Stimulated activated CD8-positive, alpha-beta memory T cell treated with anti-CD3 and anti-CD28 coated beads, Interleukin-7, amount 100 ng/mL, for 48 hours (primary cell): ENCODE data around the gene PPTC7.
"Not testable (repeated sequence)": the region's sequence is repeated elsewhere in the genome, so short reads cannot be mapped to it uniquely, and the experiment has no call there.

ENCODE experiments used
- DNase-seq, 2 donors: peaks; one replicate each; pipeline ENCODE4 v3.0.0-alpha.2; 2020; ENCODE audit warnings: low read depth in 1 of 2; ENCODE audit errors: extremely low read depth in 1 of 2

The PPTC7 gene

DNA sequence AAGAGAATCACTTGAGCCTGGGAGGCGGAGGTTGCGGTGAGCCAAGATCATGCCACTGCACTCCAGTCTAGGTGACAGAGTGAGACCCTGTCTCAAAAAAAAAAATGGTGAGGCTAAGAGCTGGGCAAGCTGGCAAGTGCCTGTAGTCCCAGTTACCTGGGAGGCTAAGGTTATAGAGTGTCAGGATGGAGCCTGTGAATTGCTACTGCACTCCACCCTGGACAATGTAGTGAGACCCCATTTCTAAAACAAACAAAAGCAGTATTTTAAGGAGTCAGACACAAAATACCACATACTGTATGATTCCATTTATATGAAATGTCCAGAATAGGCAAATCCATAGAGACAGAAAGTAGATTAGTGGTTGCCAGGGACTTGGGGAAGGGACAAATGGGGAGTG lies 4.0 kb upstream of the PPTC7 start:
- DNase-seq = not testable (repeated sequence)

DNA sequence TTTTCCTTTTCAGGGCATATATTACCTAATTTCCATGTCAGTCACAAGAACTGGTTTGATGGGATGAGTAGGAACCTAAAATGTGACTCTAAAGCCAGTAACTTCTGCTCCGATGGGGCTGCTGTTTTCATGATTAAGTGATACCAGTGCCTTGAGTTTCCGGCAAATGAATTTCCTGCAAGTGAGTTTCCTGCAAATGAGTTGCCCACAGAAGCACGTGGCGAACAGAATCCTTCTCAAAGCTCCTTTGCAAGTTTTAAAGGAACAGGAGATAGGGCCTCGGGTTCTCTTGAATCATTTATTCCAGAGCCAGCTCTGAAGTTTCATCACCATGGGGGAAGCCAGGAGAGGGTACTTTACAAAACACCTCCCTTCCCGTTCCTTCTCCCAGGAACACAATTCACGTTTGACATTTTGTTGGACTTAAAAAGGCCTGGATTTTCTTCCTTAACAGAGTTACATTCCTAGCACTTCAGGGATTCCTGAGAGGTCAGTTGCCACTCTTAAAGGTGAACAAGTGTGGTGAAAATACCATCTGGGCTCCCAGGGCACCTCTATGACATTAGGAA lies 2.2 kb upstream of the PPTC7 start:
- peak in 1 of 2 donors; percentile 26 for DNase-seq

DNA sequence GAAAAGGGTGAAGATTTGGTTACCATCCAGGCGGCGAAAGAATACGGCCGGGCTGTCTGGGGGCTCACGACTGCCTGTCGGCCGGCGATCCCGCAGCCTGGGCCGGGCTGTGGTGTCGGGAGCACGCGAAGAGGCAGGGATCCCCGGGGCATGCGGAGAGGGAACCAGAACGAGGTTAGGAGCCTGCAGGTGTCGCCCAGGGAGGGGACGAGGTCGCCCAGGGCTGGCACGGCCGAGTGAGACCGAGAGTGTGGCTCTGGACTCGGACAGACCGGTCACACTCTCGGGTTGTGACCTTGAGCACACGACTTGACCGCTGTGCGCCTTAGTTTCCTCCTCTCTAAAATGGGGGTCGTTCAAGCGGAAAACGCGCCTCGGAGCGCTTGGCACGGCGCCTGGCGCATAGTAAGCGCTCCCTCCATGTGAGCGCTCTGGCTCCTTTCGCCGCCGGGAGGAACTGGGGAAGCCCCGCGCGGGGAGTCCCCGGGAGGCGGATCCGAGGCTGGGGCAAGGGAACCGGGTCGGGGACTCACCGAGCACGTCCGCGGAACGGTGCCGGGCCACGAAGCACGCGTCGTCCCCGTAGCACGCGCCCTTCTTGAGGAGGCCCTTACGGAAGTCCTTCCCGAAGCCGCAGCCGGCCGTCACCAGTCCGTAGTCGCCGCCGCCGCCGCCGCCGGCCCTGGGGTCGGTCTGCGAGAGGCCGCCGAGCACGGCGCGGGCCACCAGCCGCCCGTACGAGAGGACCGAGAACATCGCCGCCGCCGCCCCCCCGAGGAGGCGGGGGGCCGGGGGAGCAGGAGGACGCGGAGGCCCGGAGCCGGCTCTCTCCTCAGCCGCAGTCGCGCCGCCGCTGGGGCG lies 612 bp downstream of the PPTC7 start:
- DNase-seq = peak; percentile 53 to 55

DNA sequence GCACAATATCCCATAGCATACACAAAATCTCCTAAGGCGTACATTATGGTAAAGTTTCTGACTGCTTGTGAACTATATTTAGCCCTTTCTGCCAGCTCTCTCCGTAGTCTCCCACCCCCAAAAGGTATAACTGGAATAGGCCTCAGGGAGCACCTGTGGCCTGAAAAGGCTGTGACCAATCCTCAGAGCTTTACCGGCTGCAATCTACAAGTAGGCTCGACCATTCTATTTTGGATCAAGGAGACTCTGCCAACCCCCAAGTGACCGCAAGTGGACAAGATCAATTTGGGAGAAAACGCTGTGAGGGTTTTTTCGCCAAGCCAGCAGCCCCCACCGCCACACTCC lies 1.2 kb downstream of the PPTC7 start:
- DNase-seq = no peak

DNA sequence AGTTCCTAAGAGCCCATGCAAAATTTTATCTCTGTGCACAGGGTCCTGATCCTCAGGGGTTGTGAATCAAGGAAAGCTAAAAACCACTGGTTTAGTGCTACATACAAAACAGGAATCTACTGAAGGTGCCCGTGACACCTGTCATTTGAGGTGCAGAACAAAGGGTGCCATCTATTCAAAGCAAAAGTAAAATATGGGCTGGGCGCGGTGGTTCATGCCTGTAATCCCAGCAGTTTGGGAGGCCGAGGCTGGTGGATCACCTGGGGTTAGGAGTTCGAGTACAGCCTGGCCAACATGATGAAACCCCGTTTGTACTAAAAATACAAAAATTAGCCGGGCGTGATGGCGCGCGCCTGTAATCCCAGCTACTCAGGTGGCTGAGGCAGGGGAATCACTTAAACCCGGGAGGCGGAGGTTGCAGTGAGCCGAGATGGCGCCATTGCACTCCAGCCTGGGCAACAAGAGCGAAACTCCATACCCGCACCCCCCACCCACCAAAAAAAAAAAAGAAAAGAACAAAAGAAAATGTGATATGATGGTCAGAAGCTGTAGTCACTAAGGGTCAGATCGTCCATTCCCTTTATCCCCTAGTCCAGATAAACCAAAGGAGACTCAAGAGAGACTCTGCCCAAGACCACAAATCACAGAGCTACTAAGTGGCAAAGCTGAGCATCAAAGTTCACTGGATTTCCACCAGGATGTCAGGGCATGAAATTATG lies 3.4 kb downstream of the PPTC7 start:
- DNase-seq = no peak

DNA sequence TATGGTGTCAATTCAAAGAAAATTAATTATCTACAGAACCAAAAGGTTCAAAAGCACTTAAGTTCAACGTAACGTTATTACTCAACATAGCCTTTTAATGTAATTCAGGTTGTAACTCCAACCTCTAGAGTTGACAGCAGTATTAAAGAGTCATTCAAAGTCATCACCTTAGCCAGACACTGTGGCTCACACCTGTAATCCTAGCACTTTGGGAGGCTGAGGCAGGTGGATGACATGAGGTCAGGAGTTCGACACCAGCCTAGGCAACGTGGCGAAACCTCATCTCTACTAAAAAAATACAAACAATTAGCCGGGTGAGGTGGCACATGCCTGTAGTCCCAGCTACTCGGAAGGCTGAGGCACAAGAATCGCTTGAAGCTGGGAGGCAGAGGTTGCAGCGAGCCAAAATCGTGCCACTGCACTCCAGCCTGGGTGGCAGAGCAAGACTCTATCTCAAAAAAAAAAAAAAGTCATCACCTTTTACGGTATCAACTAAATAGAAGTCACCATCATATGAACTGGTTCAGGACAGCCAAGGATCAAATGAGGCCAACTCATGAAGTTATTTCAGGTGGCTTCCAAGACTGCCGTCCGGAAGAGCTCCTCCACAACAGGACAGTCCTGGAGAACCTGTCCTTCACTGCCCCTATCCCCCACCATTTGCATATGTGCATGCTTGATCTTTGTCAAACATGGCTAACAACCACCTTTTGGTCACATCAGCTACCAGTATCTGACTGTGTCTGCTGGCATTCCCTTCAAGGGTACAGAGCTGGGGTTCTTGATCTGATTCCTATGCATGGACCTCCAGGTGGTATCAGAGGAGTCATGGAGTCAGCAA lies 4.2 kb downstream of the PPTC7 start:
- DNase-seq = no peak

DNA sequence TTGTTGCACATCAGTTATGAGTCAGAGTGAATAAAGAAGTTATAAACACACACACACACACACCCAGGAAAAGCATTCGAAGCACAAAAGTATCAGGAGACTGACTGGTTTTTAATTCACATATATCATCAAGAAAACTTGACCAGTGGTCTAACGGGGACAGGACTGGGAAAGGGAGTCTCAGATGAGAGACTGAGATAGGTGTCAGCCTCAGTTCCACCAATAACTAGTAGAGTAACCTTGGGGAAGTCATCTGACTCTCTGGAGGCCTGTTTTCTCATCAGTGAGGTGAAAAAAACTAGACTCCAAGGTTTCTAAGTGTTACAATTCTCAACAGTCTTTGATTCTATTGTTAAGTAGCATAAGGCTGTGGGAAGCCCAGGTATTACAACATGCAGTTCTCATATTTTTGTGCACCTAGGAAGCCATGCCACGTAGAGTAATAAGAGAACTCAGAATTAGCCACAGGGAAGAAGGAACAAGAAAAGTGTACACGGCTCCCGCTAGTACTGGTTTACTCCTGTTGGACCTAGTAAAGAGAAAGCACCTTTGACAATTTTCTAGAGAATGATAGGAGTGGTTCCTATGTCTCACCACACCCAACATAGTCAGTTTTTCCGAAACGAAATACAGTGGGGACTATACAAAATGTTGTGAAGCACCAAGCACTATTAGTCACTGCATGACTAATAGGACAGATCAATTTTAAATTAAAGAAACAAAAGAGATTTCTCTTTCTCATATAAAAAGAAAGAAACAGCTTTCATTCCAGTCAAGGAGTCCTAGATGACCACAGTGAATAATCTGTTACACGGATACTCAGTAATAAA lies 5.0 kb downstream of the PPTC7 start:
- peak in 1 of 2 donors; percentile 27 for DNase-seq

DNA sequence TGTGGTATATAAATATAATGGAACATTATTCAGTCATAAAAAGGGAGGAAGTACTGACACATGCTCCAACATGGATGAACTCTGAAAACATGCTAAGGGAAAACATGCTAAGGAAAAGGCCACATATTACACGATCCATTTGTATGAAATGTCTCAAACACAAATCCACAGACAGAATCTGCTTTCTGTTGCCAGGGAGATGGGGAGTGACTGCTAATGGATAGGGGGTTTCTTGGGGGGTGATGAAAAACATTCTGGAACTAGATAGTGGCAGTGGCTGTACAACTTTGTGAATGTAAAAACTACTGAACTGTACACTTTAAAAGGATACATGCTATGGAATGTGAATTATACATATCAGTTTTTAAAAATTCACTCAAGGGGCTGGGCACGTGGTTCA lies 6.6 kb downstream of the PPTC7 start:
- DNase-seq = no peak

DNA sequence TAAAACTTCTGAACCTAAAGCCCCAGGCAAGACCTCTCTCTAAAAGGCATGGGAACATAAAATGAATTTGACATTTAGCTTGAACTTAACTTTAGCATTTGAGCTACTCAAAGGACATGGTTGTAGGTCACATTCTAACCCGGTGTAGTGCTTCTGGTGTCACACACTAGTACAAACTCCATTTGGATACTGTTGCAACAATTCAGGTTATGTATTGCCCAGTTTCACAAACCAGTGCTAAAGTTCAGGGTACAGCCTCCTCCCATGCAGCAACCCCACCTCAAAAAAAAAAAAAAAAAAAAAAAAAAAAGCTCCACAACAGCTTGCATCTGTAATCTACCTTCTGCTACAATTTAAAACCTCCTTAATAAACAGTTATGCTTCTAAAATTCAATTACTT lies 7.8 kb downstream of the PPTC7 start:
- DNase-seq = no peak

DNA sequence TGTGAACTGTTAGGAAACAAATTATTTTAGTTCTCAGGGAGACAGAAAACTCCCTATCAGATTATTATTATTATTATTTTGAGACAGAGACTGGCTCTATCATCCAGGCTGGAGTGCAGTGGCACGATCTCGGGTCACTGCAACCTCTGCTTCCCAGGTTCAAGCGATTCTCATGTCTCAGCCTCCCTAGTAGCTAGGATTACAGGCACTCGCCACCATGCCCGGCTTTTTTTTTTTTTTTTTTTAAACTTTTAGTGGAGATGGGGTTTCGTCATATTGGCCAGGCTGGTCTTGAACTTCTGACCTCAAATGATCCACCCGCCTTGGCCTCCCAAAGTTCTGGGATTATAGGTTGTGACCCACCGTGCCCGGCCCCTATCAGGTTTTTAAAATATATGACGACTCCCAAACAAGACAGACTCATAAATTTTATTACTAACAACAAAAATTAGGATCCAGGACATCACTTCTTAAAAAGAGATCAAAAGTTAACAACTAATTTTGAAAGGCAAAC lies 8.3 kb downstream of the PPTC7 start:
- not testable (repeated sequence) for DNase-seq

DNA sequence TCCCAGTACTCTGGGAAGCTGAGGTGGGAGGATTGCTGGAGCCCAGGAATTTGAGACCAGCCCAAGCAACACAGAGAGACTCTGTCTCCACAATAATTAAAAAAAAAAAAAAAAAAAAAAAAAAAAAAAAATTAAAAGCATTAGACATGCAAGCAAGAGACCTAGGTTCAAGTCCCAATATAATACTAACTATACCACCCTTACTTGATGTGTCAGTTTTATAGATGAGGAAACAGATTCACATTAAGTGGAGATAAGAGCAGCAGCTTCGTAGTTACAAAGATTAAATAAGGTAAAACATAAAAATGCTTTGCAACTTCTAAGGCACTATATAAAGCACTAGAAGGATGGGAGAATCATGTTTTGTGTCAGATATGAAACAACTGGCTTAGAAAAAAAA lies 9.1 kb downstream of the PPTC7 start:
- DNase-seq = no peak

DNA sequence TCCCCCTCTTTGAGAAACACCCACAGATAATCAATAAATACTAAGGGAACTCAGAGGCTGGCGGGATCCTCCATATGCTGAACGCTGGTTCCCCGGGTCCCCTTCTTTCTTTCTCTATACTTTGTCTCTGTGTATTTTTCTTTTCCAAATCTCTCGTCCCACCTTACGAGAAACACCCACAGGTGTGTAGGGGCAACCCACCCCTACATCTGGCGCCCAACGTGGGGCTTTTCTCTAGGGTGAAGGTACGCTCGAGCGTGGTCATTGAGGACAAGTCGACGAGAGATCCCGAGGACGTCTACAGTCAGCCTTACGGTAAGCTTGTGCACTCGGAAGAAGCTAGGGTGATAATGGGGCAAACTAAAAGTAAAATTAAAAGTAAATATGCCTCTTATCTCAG lies 12.3 kb downstream of the PPTC7 start:
- DNase-seq = not testable (repeated sequence)

DNA sequence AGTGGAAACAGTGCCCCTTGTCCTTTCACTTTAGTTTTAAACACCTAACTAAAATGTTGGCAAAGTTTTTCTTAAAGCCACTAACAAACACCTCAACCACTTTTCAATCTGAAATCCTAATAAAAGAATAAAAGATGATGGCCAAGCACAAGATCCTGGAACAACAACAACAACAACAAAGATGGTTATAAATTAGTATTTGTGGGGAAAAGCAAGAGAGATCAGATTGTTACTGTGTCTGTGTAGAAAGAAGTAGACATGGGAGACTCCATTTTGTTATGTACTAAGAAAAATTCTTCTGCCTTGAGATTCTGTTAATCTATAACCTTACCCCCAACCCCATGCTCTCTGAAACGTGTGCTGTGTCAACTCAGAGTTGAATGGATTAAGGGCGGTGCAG lies 13.3 kb downstream of the PPTC7 start:
- DNase-seq = not testable (repeated sequence)

DNA sequence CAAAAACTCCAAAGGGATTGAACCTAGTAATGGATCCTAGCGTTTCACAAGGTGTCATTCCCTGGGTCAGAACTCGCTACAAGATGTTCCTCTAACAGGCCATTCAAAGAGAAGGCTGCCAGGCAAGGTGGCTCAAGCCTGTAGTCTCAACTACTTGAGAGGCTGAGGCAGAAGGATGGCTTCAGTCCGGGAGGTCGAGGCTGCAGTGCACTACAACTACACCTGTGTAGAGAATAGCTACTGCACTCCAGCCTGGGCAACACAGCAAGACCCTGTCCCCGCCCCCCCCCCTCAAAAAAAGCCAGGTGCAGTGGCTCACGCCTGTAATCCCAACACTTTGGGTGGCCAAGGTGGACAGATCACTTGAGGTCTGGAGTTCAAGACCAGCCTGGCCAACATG lies 14.4 kb downstream of the PPTC7 start:
- no peak for DNase-seq

DNA sequence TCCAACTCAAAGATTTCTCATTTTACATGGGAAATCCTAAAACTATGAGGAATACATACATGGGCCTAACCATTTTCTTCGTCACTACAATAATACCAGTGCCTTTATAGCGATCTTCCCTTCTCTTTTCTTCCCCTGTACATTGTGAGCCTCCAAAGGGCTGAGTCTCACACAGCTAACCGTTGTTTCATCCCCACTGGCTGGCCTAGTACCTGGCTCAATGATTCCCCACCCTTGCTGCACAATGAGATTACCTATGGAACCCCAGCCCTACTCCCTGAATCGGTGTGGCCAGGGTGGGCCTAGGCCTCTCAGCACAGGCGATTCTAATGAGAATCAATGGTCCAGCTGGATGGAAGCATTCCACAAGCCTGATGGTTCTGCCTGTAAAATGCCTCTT lies 16.1 kb downstream of the PPTC7 start:
- DNase-seq = no peak

DNA sequence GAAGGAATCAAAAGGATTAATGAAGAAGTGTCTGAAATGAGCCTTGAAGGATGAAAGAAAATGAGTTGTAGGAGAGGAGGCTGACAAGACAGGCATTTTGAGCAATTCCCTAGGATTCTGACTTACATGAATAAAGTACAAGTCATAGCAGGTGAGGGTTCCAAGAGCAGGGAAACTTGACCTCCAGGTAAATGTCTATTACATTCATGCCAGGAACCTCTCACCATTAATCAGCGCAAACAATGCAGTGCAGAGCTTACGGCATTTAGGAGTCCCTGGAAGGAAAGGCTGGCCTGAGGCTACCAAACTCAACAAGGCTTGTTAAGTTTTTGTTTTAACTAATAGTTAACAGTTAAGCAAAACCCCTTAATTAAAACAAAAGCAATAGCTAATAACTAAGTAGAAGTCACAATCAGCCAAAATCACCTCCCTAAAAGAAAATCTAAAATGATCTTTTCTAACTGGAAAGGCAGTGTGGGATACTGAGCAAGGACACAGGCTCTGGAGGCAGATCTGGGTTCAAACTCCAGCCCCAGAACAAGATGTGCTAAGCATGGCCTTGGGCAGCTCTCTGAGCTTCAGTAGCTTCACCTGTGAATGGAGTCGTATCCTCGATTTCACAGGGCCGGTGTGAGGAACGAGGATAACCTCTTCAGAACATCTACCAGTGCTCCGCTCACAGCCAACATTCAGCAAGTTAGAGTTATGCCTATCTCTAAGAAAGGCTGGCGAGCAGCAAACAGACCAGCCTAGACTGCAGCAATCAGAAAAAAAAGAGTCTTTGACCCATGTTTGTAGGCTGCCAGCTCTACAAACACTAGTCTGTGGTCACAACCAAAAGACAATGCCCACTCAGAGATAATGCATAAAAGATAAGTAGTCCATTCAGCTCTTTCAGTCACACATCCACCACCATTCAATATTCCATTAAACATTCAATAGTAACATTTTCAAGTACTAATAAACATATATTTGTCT lies 16.9 kb downstream of the PPTC7 start:
- DNase-seq = no peak

DNA sequence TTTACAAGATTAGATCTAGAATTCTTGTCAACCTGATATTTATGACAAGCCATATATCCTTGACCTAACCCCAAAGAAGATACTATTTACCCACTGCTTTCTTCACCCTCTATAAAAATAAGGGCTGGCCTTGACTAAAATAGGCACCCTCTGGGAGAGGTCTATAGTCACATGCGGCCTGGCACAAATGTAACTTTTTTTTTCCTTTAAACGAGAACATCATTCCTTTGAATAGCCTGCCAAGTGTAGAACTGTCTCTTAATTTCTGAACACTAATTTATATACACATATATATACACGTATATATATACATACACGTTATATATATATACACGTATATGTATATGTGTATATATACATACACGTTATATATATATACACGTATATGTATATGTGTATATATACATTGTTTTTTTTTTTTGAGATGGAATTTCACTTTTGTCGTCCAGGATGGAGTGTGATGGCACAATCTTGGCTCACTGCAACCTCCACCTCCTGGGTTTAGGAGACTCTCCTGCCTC lies 18.6 kb downstream of the PPTC7 start:
- no peak for DNase-seq

DNA sequence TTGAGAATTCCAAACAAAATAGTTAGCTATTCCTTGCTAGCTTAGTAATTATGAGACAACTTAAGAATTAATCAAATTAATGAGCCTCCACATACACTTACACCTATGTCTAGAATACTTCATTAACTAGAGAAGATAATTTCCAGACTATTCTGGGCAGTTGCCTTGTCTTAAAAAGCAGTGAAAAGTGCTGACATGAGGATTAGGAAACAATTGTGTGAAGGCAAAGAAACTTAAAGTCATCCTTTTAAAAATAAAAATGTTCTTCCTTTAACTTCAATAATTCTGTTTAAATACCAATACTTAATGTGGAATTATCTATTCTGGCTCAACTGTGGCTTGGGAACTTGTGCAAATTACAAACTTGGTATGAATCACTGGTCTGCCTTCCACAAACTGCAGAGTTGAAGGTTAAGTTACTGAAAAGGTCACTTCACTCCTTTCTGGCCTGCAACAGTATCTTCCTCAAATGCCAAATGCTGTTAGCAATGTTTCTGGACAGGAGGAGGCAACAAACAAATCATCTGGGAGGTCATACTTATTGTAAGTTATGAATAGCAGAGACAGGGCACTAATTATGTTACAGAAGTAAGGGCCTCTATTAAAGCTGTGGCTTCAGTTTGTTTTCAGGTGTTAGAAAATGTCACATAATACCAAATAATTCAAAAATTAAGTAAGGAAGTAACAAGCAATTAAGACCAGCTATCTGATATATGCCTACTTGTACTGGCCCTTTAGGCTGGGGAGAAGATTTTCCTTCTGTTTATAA lies 19.2 kb downstream of the PPTC7 start:
- DNase-seq = no peak
